A549 (cell line): ENCODE data around the gene PLPP6.

Experiments
- CTCF ChIP-seq: fragments of >200 bp; sonication (Bioruptor Twin); formaldehyde crosslinking; IDR thresholded peaks from 3 replicates; pipeline ENCODE4 v1.5.1; 2016
- ELK1 ChIP-seq: fragments of 150-350 bp; IDR thresholded peaks from 2 replicates; pipeline ENCODE4 v1.6.1; 2014; ENCODE audit warnings: low read depth, mild to moderate bottlenecking, low read length
- MAZ ChIP-seq: fragments of 150-350 bp; IDR thresholded peaks from 2 replicates; pipeline ENCODE4 v1.6.1; 2014; ENCODE audit warnings: antibody characterized with exemption, low read depth, low read length, borderline replicate concordance
- POLR2A ChIP-seq: IDR thresholded peaks from 2 replicates; pipeline ENCODE4 v1.6.1; 2012; ENCODE audit warnings: mild to moderate bottlenecking, low read length
- TP53 ChIP-seq: fragments of 250-450 bp; sonication (Bioruptor Pico); IDR thresholded peaks from 2 replicates; pipeline ENCODE4 v1.5.0; 2021; ENCODE audit warnings: mild to moderate bottlenecking, moderate library complexity

- no peak for TF ChIP-seq POLR2A
- TF ChIP-seq TP53 (CRISPR knock-in tag), result no peak
- no peak for TF ChIP-seq MAZ
- TF ChIP-seq CTCF, result no peak
- TF ChIP-seq ELK1, result no peak
These were observed 9.6 kb downstream of the PLPP6 start for GRCh38 chr9:4671737-4672136.
